ENCODE measurements around the gene VCAN. TPM values are rescaled to one million over a fixed set of nuclear protein-coding genes. Genes with fewer than 3 reads are reported as not detected.

Gene VCAN
- total RNA-seq, 1 donor, result 543 TPM

DNA sequence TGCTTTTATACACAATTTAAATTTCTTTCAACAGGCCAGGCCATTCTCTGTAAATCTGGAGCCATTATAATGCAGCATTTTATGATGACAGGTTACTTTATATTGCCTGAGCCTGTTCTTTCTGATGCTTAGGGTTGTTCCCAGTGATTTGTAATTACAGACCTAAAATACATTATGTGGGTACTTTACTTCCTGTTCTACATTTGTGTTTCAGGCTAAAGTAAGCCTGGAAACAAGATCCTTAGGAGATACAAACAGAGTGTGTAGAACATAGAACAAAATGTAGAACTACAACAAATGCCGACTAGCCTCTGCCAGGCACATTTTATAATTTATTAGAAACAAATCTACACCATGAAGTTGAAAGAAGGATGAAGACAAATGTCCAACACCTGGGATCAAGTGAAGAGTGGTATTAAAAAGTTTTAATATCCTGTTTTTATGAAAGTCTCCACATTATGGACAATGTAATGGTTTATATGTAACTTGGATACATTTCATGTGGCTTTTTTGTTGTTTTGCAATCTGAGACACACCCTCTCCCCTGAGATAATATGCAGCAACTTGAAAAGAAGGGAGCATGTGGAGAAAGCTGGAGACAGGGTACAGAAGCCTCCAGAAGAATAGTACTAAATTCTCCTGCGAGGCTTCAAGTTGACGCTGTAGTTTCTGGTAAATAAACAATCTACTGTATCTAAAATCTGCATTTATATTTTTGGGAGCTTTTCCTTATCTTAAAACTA, 46.9 kb downstream of the VCAN start:
- Histone ChIP-seq H3K4me3 (ENCODE audit: insufficient read depth, low read length) (no peak overlapping the region), H3K9me3 (ENCODE audit: low read depth, low read length) (no peaks in the 10 kb centered on the region), H3K4me1 (ENCODE audit: insufficient read depth, low read length) (peaks cover 28% of the 10 kb centered on the region), H3K27ac (ENCODE audit: low read depth, low read length) (peak overlapping the region; percentile 80), H3K79me2 (ENCODE audit: insufficient read depth, low read length) (no peaks in the 10 kb centered on the region), H3K4me2 (ENCODE audit: insufficient read depth, low read length) (no peak overlapping the region), H3K36me3 (ENCODE audit: insufficient read depth, low read length) (peaks cover 51% of the 10 kb centered on the region), H2AFZ (ENCODE audit: low read length) (no peak overlapping the region), H3K27me3 (ENCODE audit: insufficient read depth, low read length) (no peaks in the 10 kb centered on the region), H4K20me1 (ENCODE audit: insufficient read depth, low read length) (no peaks in the 10 kb centered on the region)
- no peak for DNase-seq (ENCODE audit: insufficient read length, low spot score, missing footprints)
- TF ChIP-seq, protein P1, sequence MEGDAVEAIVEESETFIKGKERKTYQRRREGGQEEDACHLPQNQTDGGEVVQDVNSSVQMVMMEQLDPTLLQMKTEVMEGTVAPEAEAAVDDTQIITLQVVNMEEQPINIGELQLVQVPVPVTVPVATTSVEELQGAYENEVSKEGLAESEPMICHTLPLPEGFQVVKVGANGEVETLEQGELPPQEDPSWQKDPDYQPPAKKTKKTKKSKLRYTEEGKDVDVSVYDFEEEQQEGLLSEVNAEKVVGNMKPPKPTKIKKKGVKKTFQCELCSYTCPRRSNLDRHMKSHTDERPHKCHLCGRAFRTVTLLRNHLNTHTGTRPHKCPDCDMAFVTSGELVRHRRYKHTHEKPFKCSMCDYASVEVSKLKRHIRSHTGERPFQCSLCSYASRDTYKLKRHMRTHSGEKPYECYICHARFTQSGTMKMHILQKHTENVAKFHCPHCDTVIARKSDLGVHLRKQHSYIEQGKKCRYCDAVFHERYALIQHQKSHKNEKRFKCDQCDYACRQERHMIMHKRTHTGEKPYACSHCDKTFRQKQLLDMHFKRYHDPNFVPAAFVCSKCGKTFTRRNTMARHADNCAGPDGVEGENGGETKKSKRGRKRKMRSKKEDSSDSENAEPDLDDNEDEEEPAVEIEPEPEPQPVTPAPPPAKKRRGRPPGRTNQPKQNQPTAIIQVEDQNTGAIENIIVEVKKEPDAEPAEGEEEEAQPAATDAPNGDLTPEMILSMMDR (IDR thresholded peaks at IDR 0.05; ENCODE audit: extremely low read depth, low read depth, low read length), result no peak

DNA sequence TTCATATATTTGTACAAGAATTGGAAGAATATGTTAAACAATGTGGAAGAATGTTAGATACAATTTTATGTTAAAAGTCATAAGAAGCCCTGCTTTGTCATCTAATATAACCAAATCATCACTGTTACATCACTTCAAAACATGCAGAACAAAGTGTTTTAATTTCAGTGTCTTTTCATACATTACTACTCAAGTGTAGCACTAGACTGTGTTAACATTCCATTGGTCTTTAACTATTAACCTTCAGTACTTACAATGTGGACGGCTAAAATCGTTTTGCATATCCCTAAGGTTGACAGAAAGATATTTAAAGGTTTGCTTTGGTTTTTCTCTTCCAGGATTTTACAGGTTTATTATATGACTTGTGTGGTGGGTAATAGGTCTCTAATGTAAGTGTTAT, 50.9 kb downstream of the VCAN start:
- H3K4me2 ChIP-seq (ENCODE audit: insufficient read depth, low read length), result no peak overlapping the region
- TF ChIP-seq, protein P1 (IDR thresholded peaks at IDR 0.05; ENCODE audit: extremely low read depth, low read depth, low read length), result no peak
- H3K4me3 ChIP-seq (ENCODE audit: insufficient read depth, low read length), result no peak overlapping the region
- DNase-seq (ENCODE audit: insufficient read length, low spot score, missing footprints), result no peak
- peaks cover 14% of the 10 kb centered on the region for H3K4me1 ChIP-seq (ENCODE audit: insufficient read depth, low read length)
- no peak overlapping the region for H2AFZ ChIP-seq (ENCODE audit: low read length)
- no peaks in the 10 kb centered on the region for H4K20me1 ChIP-seq (ENCODE audit: insufficient read depth, low read length)
- no peaks in the 10 kb centered on the region for H3K79me2 ChIP-seq (ENCODE audit: insufficient read depth, low read length)
- H3K27ac ChIP-seq (ENCODE audit: low read depth, low read length), result no peak overlapping the region
- H3K36me3 ChIP-seq (ENCODE audit: insufficient read depth, low read length), result peaks cover 53% of the 10 kb centered on the region
- H3K27me3 ChIP-seq (ENCODE audit: insufficient read depth, low read length), result no peaks in the 10 kb centered on the region
- H3K9me3 ChIP-seq (ENCODE audit: low read depth, low read length), result no peaks in the 10 kb centered on the region

DNA sequence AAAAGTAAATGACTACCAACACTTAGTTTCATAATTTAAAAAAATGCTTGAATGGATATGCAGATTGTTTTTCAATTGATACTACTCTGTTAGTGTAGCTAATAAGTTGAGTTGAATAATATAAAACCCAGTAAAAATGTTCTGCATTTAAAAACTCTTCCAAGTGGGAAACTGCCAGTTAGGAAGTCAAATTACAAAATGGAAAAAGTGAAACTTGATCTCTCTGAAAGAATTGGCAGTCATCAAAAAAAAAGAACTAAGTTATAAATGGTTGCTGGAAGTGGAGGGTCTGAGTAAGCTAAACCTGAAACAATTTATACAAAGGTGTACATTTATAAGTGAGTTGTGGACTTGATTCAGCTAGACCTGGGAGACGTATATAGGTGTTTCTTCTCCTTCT, 52.4 kb downstream of the VCAN start:
- TF ChIP-seq, protein P1 (IDR thresholded peaks at IDR 0.05; ENCODE audit: extremely low read depth, low read depth, low read length), result no peak
- H3K4me1 ChIP-seq (ENCODE audit: insufficient read depth, low read length), result no peaks in the 10 kb centered on the region
- no peak for DNase-seq (ENCODE audit: insufficient read length, low spot score, missing footprints)
- no peaks in the 10 kb centered on the region for H4K20me1 ChIP-seq (ENCODE audit: insufficient read depth, low read length)
- peaks cover 47% of the 10 kb centered on the region for H3K36me3 ChIP-seq (ENCODE audit: insufficient read depth, low read length)
- no peak overlapping the region for H3K4me3 ChIP-seq (ENCODE audit: insufficient read depth, low read length)
- no peaks in the 10 kb centered on the region for H3K79me2 ChIP-seq (ENCODE audit: insufficient read depth, low read length)
- H3K27ac ChIP-seq (ENCODE audit: low read depth, low read length), result no peak overlapping the region
- no peak overlapping the region for H2AFZ ChIP-seq (ENCODE audit: low read length)
- no peaks in the 10 kb centered on the region for H3K9me3 ChIP-seq (ENCODE audit: low read depth, low read length)
- no peaks in the 10 kb centered on the region for H3K27me3 ChIP-seq (ENCODE audit: insufficient read depth, low read length)
- H3K4me2 ChIP-seq (ENCODE audit: insufficient read depth, low read length), result no peak overlapping the region

DNA sequence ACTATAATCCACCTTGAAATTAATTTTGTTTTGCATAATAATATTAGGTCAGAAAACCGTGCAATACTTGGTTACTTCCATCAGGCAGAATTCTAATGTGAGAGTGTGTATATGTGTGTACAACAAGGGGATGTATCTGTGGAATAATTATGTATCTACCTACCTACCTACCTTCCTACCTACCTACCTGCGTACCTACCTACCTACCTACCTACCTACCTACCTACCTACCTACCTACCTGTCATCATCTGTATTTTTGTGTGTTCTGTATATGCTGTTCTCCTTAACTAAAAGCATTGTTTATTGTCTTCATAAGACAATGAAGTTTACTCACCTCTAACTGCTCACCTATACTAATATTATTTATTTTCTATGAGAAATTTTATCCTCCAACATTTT, 52.8 kb downstream of the VCAN start:
- H3K79me2 ChIP-seq (ENCODE audit: insufficient read depth, low read length), result no peaks in the 10 kb centered on the region
- no peaks in the 10 kb centered on the region for H3K27me3 ChIP-seq (ENCODE audit: insufficient read depth, low read length)
- H2AFZ ChIP-seq (ENCODE audit: low read length), result no peak overlapping the region
- TF ChIP-seq, protein P1 (IDR thresholded peaks at IDR 0.05; ENCODE audit: extremely low read depth, low read depth, low read length), result no peak
- H3K4me1 ChIP-seq (ENCODE audit: insufficient read depth, low read length), result no peaks in the 10 kb centered on the region
- no peak overlapping the region for H3K4me3 ChIP-seq (ENCODE audit: insufficient read depth, low read length)
- H4K20me1 ChIP-seq (ENCODE audit: insufficient read depth, low read length), result no peaks in the 10 kb centered on the region
- no peak overlapping the region for H3K4me2 ChIP-seq (ENCODE audit: insufficient read depth, low read length)
- H3K9me3 ChIP-seq (ENCODE audit: low read depth, low read length), result no peaks in the 10 kb centered on the region
- peaks cover 43% of the 10 kb centered on the region for H3K36me3 ChIP-seq (ENCODE audit: insufficient read depth, low read length)
- H3K27ac ChIP-seq (ENCODE audit: low read depth, low read length), result no peak overlapping the region
- no peak for DNase-seq (ENCODE audit: insufficient read length, low spot score, missing footprints)

All from osteoblast (primary cell).